Measurements from ENCODE around the gene CDC42EP1.

Gene CDC42EP1

DNA sequence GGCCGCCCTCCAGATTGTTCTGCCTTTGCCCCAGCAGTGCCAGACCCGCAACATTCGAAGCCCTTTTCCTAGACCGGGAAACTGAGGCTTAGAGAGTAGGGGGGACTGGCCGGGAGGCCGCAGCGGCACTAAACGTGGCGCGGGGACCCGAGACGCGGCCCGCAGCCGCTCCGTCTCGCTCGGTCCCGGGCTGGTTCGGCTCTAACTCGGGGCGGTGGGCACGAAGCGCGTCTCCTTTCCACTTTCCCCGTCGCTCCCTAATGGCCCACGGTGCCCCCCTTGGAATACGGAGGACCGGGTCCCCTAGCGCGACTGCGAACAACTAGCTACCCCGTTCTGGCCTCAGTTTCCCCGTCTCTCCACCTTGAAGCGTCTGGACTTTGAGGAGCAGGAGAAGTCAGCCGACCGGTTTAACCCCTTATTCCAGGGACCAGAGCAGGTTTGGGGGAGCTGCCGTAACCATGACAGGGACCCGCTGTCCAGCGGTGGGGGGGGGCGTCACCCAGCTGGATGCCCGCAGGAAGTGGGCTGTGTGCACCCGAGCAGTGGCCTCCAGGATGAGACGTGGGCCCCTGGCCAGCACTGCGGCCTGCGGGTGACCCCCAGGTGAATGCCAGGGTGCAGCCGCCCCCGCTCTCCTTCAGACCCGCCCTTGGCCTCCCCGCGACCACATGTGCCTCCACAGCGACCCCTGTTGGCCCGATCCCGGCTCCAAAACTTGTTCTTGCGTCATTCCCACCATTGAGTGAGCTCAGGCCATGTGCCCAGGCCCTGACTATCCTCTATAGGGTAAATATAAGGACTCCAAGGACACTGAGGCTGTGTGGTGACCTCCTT lies 1.1 kb downstream of the CDC42EP1 start:
- DNase-seq = peak; percentile 2 to 36 (median 15)

DNA sequence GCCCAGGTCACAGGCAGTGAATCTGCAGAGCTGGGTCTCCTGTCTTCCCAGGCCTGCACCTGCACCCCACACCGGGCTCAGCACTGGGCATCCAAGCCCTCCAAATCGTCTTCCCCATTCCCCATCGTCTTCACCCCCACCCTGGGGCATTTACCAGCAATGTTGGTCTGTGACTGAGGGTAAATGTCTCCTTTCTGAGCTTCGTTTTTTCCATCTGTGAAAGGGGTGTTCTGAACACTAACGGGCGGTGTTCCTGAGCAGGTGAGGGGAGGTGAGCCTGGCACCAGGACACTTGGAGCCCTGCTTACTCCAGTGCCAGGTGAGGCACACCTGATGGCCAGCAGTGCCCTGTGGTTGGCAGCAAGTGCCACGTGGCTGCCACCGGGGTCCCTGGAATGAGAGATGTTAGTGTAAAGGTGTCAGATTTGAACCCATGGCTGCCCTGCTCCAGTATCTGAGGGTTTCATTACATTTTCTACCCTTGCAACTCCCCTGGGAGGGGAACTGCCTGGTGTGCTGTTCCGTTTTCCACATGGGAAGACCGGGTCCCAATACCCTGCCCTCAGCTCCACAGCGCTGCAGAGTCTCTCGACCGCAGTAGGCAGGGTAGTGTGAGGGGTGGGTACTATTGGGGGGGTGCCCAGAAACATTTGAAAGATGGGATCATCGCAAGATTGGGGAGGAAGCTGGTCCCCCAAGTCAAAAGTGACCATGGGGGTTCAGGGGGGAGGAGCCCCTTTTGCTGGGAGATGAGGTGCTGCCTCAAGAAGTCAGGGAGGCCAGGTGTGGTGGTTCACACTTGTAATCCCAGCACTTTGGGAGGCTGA lies 2.0 kb downstream of the CDC42EP1 start:
- DNase-seq = no peak

DNA sequence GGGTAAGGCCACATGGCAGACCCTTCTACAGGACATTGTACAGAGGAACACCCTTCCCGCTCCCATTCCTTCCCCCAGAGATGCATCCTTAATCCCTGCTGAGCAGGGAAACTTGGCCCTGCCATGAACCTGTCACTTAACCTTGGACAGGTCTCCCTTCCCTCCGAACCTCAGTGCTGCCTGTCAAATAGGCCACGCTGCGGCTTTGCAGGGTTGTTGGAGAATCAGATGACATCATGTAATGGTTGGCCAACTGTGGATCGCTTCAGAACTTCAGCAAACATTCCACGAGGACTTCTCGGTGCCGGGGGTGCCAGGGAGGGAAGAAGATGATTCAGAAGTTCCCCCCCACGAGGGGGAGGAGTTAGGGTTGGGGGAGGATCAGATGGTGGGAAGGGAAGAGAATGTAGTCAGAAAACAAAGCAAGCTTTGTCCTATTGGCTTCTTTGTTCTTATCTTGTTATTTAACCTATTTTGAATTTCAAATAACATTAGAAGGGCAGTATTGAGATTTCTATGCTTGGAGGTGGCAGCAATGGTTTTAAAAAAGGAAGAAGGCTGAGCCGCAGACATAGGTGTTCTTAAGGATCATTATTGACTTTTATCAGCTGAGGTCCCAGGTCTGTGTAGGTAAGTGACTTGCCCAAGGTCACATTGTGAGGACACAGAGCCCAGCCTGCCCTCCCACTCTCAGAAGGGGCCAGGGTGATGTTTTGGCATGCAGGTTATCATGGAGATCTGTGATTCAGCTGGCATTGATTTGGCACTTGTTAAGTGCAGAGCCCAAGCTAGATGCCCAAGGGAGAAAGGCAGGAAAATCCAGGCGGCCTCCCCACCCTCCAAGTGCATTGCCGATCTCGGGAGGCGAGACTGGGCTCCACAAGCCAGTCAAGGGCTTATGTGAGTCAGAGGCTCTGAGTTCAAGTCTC lies 3.1 kb downstream of the CDC42EP1 start:
- DNase-seq = no peak

DNA sequence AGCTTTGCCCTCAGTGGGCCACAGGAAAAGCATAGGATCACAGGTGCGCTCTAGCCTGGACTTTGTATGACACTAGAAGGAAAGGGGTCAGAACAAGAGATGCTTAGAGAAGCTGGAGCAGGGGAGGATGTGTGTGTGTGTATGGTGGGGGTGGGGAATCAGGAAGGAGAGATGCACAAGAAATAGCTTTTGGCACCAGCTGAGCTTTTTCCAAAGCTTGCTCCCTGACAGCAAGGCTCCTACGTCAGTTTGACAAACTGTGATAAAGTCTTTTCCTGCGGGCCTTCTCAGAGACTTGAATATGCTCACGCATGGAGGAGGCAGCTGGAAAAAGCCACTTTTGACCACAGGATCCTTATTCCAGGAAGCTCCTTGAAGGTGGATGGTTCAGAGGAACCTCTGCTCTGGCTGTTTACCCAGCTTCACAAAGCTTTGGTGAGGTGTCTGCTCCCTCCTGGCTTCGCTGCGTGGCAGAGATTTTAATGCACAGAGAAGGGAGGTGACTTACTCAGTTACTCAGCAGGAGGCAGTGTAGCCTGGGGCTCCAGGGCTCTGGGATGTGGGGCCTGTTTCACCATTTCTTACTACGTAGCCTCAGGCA lies 3.9 kb downstream of the CDC42EP1 start:
- DNase-seq = no peak

DNA sequence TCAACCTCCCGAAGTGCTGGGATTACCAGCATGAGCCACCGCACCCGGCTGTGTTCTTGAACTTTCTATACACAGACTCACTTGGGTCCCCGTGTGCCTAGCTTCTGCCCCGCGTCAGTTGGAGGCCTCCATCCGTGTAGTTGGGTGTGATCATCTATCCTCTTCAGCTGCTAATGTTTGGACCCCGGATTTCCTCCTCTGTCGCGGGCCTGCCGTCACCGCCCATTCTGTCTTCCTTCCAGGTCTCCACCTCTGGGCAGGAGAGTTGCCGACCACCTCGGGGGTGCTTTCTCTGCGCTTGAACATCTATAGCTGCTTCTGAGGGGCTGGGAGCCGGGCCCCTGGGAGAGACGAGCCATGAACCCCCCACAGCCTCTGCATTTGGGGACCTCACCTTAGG lies 5.5 kb downstream of the CDC42EP1 start:
- no peak for DNase-seq

DNA sequence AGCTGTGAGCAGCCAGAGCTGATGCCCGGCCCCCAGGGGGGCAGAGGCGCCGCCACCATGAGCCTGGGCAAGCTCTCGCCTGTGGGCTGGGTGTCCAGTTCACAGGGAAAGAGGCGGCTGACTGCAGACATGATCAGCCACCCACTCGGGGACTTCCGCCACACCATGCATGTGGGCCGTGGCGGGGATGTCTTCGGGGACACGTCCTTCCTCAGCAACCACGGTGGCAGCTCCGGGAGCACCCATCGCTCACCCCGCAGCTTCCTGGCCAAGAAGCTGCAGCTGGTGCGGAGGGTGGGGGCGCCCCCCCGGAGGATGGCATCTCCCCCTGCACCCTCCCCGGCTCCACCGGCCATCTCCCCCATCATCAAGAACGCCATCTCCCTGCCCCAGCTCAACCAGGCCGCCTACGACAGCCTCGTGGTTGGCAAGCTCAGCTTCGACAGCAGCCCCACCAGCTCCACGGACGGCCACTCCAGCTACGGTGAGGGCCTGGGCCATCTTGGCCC lies 6.1 kb downstream of the CDC42EP1 start:
- no peak for DNase-seq

DNA sequence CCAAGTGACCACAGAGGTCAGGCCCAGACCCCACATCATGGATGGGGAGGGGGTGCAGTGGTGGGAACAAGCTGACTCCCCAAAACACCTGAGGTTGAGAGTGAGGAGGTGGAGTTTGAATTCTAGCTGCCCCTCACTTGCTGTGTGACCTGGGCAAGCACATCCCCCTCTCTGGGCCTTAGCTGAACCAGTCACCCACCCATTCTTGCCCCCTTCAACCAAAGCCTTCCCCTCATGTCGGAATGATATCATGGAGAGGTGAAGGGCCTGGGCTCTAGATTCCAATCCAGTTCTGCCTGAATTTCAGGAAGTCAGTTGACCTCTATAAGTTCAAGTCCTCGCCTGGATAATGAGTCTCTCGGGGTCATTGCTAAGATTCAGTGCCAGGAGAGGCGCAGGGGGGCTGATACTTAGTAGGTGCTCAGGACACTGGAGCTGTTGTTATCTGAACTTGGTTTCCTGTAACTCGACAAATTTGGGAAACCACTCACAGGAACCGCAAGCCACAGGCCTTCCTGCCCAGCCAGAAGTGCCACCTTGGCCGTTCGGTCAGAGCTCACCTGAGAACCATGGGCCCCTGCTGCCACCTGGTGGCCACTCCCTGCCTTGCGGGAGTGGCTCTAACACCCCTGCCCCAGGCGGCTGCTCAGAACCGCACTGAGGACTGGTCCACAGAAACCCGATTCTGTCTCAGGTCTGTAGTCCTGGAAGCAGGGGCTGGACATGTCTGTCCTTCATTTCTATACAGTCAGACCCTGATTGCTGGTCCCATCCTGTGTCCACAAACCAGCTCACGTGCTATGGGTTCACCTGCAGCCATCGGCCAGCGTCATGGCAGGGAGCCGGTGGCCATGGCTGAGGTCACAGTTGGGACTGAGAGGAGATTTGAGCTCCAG lies 6.9 kb downstream of the CDC42EP1 start:
- DNase-seq = peak; percentile 40 to 72 (median 63)

DNA sequence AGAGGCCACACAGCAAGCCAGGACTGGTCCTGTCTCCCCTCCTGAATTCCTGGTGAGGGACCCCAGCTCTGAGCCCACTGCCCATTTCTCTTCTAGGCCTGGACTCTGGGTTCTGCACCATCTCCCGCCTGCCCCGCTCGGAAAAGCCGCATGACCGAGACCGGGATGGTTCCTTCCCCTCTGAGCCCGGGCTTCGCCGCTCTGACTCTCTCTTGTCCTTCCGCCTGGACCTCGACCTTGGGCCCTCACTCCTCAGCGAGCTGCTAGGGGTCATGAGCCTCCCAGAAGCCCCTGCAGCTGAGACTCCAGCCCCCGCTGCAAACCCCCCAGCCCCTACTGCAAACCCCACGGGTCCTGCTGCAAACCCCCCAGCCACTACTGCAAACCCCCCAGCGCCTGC lies 7.7 kb downstream of the CDC42EP1 start:
- DNase-seq = no peak

DNA sequence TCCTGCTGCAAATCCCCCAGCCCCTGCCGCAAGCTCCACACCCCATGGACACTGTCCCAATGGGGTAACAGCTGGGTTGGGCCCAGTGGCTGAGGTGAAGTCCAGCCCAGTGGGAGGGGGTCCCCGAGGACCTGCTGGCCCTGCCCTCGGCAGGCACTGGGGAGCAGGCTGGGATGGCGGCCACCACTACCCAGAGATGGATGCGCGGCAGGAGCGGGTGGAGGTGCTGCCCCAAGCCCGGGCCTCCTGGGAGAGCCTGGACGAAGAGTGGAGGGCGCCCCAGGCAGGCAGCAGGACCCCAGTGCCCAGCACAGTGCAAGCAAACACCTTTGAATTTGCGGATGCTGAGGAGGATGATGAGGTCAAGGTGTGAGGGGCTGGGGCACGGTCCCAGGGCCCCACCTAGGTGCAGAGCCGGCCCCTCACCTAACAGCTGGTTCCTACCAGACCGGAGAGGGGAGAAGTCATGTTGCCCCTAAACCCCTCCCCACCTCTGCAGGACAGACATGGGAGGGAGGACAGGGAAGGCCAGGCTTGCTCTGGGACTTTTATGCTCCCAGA lies 8.2 kb downstream of the CDC42EP1 start:
- no peak for DNase-seq

DNA sequence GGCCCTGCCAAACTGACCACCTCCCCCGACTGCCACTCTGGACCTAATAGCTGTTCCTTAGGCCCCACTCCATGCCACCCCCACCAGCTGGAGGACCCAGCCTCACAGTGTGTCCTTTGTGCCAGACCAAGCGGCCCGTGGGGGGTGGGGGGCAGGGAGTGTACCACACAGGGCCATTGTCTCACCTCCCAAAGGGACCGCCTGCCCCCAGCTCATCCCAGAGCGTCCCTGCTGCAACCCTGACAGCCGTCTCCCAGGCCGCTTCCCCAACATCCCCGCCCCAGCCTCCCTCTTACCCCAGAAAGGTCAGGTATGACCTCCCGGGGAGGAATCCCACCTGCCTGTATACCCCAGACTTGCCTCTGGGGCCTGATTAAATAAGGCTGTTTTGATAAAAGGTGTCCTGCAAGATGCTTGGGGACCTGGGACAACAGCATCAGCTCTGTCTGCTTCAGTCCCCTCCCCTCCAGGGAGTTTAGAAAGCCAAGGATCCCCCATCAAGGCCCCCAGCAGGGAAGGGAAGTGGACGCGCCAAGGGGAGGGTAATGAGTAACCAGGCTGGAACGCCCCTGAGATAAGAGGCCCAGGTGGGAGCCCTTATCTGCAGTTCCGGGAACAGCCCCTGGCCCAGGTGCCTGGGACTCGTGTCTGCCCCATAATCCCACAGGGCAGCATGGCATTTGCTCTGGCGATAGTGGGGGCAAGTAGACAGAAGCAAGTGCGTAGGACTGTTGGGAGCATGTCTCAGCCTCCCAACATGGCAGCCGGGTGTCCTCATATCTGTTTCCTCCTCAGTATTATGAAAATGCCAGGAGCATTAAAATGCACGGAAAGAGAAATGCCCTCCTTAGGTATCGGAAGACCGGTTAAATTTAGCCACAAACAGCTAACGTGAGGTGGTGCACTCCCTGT lies 9.0 kb downstream of the CDC42EP1 start:
- no peak for DNase-seq

DNA sequence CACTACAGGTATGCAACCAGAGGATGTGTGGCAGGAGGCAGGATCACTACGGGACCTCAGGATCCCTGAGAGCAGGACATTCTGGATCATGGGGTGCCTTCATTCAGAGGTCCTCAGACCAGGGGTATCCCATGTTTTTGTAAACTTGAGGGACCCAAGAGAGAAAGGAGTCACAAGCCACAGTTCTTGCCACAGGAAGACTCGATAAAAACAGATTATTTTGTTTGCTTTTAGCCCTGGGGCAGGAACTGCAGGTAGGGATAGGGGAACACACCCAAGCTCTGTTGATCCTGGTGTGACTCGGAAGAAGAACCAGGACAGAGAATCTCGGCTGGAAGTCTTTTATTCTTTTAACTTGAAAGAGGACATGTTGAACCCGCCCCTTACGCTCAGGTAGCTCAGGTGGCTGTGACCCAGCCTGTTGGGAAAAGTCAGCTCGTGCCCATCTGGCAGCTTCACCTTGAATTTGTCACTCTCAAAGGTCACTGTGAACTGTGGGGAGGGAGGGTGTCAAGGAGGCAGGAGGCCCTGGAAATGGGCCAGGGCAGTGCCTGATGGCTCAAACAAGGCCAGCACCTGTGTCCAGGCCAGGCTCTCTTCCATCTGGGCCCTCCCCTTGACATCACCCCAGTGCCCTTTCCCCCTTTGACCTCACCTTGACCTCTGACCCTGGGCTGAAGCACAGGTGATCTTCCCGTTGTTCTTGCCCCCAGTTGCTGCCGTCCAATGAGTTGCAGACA lies 9.8 kb downstream of the CDC42EP1 start:
- no peak for DNase-seq

DNA sequence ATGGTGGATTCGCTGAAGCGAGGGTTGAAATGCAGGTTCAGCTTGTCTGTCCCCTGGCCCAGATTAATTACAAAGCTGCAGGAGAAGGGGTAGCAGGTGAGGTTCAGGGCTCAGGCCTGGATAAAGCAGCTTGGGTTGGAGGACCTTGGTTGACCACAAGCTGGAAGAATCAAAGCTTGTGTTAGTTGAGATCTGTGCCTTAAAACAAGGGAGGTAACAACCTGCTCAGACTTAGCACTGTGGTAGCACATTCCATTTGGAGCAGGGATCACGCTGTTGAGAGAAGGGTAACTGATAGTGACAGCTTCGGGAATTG lies 10.3 kb downstream of the CDC42EP1 start:
- no peak for DNase-seq

DNA sequence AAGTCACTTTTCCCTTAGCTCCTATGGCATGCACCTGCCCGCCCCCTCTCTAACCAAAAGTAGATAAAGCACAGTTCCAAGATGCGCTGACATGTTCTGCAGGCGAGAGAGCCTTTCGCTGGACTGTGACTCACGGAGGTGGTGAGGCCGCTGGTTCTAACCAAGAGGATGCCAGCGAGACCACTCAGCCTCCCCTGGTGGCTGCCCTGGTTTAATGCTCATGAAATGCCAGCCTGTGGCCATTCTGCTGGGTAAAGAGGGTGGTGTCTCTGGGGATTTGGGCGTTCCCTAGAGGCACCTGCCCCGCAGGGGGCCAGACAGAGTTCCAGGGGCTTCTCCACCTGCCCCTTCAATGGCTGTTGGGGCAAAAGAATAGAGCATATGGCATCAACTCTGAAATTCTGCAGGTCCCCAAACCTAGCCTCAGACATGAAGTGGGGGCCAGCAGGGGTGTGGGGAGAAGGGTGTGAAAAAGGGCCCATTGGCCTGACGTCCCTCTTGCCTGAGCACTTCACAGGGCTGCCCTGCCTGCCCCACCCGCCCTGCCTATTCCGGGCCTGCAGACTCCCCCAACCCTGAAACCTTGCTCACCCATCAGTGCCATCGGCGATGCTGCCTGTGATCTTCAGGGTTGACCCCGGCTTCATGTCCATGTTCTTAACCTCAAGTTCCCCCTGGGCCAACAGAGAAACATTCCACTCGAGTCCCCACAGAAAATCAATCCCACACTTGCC lies 11.1 kb downstream of the CDC42EP1 start:
- DNase-seq = no peak

DNA sequence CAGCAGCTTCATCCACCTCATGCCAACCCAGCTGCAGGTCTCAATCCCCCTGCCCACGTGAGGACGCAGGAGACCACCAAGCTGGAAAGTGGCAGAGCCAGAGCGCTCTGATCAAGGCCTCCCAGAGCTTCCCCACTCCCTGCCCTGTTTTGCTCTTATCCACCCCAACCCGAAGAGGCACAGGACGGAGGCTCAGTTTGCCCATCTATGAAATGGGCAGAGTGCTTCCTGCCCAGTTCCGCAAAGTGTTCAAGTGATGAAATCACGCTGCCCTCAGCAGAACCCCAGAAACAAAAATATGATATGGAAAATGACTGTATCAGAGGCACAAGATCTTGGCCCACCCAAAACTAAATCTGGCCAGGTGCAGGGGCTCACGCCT lies 11.7 kb downstream of the CDC42EP1 start:
- DNase-seq = no peak

DNA sequence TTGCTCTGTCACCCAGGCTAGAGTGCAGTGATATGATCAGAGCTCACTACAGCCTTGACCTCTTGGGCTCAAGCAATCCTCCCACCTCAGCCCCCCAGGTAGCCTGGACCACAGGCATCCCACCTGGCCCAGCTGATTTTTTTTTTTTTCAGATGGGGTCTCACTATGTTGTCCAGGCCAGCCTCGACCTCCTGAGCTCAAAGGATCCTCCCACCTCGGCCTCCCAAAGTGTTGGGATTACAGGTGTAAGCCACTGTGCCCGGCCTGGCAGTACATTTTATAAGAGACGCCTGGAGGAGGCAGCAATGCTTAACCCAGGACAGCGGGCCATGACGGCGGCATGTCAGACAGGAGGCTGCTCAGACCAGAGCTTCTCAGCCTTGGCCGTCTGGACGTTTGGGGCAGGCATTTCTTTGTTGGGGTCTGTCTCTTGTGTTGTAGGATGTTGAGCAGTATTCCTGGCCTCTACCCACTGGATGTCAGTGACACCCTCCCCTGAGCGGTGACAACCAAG lies 15.3 kb downstream of the CDC42EP1 start:
- no peak for DNase-seq

DNA sequence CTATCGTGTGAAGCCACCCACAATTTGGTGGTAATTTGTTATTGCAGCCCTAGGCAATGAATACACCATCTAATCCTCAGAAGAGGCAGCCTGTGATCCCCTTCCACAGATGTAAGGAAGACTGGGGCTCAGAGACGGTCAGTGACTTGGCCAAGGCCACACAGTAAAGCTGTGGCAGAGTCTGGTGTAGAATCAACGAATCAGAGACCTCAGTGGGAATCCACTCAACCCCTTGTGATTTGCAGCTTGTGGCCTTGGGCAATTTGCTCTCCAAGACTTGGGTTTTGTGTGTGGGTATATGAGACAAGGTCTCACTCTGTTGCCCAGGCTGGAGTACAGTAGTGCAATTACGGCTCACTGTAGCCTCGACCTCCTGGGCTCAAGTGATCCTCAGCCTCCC lies 17.7 kb downstream of the CDC42EP1 start:
- no peak for DNase-seq

DNA sequence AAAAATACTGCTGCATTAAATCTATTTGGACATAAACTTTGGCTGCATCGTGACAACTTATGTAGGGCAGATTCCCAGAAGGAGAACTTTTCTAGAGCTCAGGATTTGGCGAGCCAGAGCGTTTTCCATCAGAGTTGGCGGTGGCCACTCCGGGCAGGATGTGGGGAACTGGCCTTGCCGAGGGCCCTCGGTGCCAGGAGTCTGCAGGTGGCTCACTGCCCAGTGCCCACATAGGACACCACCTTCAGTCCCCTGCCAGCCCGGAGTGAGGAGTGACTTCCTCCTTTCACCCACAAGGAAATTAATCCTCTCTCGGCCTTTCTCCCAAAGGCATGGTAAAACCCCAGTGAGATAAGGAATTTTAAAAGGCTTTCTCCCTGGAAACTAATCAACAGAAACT lies 21.2 kb downstream of the CDC42EP1 start:
- no peak for DNase-seq

DNA sequence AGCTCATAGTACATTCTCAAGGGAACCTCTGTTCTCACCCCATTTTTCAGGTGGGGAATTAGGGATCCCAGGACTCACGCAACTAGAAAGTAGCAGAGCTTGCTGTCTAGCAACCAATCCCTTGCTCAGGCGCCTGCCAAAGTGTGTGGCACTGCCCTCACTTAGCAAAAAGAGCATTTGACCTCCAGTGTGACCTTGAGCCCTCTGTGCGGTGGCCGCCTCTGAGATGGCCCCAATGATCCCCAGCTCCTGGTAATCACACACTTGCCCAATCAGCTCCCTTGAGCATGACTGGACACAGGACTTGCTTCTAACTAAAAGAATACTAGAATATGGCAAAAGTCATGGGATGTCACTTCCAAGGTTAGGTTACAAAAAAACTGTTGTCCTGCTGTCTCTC lies 22.2 kb downstream of the CDC42EP1 start:
- DNase-seq = no peak
